HG03439 (cell line): ENCODE measurements around the gene KCND2.
"Not testable (repeated sequence)": the region's sequence is repeated elsewhere in the genome, so short reads cannot be mapped to it uniquely, and the experiment has no call there.

ENCODE experiments used
- ATAC-seq: cut with Tn5 transposase; IDR thresholded peaks from one replicate; pipeline ENCODE4 v1.9.1; 2021; ENCODE audit warnings: mild to moderate bottlenecking, moderate library complexity; ENCODE audit not compliant: unreplicated experiment

KCND2 gene

DNA sequence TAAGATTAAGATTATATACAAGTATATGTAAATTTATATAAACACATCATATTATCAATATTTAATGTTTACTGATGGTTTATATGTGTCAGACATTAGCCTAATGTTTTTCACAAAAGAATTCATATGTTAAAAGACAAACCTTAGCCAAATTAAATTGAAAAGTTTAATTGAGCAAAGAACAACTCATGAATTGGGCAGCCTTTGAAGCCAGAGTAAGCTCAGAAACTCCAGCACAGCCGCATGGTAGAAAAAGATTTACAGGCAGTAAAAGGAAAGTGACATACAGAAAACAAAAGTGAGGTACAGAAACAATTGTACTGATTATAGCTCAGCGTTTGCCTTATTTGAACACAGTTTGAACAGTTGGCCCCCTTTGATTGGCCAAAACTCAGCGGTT lies 460.9 kb downstream of the KCND2 start:
- no peak for ATAC-seq

DNA sequence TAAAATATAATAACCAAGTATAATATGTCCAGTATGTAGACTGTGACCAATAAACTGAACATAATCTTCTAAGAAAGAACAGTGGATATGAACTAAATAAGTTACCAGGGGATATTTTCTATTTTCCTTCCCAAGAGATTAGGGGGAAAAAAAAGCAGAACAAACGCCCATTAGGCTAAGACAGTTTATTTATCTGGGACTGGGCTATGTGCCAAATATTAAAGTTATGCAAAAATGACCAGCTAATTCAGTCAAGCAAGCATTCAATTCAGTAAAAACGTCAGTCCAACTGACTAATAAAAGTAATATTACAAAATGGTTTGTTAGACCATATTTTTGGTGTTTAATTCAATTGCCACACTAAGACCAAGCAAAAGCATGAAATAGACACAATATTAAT lies 462.8 kb downstream of the KCND2 start:
- no peak for ATAC-seq

DNA sequence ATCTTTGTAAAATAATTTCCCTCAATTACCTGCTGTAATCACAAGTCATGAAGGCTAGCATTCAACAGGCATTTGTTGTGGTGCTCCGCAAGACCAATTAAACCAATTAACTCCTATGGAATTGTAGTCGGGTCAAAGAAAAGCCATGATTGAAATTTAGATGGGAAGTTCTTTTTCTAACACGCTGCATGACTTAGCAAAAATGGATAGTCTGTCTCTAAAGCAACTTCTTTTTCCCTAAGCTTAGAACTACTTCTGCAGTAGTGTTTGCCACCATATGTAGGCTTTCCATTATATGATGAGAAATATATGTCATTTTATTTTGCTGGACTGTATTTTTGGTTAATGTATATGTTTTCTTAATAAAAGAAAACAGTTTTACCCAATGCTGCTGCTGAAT lies 465.8 kb downstream of the KCND2 start:
- no peak for ATAC-seq

DNA sequence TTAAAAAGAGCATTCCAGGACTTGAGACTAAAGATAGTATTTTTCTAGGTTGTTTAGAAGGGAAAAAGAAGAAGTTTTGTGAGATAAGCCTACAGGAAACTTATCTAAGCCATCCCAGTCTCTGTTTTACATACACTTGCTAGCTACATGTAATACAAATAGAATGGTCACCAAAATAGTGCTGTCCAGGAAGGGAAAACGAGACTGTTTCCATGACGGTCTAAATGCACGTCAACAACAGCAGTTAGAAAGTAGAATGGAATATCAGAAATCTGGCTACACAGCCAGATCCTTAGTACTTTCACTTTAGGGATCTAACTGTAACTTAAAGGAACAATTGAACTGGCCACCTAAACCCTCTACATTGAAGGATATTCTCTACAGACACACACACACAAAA lies 467.4 kb downstream of the KCND2 start:
- no peak for ATAC-seq

DNA sequence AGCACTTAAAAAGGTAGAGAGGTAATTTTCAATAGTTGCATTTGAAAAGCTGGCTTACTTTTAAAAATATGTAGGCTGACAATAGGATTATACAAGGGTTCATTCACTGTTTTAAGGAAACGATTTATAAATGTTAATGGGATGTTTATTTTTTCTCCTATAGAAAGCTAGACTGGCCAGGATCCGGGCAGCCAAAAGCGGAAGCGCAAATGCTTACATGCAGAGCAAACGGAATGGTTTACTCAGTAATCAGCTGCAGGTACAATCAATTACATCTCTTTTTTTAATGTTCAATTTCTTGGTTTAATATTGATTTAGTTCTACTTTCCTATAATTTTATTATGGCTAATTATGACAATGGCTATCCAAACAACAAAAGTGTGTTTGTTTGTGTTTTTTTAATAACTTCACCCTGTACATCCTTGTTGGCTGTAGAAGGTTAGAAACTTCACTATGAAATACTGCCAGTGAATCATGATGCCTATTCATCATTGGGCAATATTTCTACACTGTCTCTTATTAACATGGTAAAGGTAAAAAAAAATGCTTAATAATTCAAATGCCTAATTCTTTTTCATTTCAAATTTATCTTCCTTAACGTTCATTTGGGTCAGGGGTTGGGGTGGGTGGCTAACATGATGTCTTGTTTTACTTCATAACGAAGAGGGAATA lies 468.5 kb downstream of the KCND2 start:
- ATAC-seq = no peak

DNA sequence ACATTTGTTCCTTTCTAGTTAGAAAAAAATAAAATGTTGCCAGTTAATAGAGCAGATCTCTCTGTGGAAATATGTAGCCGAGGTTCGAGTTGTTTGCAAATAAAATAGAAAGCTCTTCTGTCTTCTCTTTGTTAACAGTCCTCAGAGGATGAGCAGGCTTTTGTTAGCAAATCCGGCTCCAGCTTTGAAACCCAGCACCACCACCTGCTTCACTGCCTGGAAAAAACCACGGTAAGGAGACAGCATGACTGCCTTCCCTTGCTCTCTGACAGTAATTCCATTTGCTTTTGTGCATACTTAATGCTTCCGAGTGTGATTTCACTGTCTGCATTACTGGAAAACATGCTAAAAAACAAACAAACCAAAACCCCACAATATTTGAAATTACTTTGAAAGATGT lies 469.4 kb downstream of the KCND2 start:
- no peak for ATAC-seq

DNA sequence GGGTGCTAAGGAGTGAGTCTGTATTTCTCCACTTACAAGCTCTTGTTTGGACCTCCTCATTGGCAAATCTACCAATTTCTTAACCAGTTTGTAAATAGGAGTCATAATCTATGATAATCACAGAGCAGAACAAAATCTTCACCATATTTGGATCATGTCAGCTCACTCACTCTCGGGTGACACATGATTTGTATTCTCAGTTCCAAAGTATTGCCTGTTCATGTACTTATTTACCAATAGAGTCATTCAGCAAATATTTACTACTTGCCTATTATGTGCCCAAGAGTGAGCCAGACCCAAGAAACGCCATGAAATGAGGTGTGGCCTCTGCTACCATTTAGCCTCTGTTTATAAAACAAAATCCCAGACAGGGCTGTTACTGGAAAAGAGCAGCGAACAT lies 470.2 kb downstream of the KCND2 start:
- ATAC-seq = no peak

DNA sequence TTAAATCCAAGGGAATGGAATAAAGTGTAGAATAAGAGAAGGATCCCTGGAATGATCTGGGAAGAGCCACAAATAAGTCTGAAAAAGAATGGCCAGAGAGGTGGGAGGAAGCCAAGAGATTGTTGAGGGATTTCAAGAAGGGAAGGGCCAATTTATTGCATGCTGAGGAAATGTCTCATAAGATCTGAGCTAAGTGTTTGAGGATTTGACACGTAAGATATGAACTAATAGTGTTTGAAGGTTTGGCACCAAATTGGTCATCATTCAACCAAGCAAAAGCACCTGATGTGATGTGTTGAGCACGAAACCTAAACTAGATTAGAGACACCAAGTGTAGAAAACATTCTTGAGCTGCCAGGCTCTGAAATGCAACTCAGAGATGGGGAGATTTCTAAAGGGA lies 487.1 kb downstream of the KCND2 start:
- ATAC-seq = peak; percentile 91

DNA sequence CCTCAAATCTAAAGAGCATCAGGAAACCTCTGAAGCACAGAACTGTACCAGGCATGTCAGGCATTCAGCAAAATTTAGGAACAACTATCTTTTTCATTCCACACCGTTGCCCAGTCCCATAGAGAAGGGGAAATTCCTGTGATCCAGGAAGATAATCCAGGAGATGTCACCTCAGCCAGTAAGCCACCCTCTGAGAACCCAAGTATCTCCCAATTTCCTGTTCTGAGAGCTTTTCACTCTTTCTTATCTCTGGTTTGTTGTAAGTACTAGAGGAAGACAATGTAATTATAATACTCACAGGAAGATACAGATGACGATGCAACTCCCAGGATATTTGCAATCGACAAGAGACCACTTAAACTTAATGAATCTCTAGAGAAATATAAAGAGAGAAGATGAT lies 487.9 kb downstream of the KCND2 start:
- ATAC-seq = no peak

DNA sequence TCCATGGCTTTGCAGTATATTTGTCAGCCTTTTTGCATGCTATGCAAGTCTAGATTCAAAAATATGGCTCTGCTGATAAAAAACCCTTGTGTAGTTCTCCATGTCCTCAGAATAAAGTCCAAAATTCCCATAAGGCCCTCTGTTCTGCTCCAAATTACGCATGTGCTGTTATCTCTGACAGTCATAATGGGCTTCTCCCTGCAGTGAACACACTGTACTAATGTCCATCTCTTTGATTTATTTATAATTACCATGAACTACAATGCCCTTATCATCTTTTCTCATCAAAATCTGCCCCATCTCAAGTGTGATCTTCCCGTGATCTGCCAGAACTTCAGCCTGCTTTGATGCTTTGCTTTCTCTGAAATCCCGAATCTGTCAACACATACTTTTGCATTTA lies 497.2 kb downstream of the KCND2 start:
- ATAC-seq = no peak

DNA sequence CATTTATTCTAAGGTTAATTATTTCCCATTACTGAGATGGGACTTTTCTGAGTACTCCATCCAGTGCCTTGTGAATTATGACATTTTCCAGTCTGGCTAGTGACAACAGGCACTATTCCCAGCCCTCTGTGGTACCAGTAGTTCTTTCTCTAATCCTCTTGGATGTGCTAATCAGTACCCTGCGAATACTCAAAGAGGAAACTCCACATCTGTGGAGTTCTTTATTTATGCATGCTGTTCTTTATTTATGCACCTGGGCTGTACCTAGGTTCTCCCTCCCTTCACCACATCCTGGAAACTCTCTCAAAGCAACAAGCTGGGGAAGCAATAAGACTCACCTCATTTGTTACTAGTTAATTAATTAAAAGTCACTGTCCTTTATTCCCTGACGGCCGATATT lies 501.5 kb downstream of the KCND2 start:
- ATAC-seq = no peak

DNA sequence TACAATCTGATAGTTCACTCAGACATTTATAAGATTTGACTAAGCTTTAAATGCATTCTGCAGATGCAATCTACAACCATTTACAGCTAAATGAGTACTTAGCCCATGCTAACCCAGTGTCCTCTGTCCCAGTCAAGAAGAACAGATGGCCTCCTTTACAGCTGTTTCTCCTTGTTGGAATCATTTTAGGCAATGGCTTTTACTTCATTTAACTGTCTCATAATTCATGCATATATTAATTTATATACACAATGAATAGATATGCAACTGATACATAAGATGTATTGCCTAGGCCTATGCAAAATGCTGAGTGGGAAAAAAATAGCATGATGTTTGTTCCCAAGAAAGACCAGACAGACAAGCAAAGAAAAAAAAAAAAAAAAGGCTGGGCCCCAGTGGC lies 502.8 kb downstream of the KCND2 start:
- ATAC-seq = no peak

DNA sequence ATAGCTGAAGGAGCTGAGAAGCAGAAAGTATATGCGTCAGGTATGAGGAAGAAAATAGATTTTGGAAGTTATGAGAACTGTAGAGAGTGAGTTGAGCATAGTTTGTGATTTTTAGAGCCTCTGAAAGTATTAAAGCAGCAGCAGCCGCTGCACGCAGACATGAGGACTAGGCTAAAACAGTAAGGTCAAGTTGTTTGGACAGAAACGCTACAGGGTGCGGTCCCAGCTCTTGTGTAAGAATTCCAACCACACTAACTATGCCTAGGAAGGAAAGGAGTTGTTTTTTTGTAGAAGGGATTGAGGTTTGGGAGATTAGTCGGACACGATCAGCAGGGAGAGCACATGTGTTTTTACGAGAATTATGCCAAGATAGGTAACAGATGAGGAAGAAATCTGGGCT lies 506.1 kb downstream of the KCND2 start:
- ATAC-seq = not testable (repeated sequence)

DNA sequence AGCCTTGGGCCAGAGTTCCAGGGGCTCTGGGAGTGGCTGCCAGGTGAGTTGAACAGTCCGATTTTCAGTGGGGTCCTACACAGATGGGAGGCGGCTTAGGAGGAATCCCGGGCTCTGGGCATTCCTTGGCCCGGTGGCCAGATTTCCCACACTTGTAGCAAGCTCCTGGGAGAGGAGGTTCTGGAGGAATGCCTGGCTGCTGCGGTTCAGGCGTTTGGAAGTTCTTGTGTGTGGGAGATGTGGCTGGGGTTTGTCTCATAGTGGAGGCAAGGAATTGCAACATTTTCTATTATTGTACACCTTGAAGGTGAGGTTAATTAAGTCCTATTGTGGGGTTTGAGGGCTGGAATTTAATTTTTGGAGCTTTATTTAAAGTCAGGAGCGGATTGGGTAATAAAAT lies 507.5 kb downstream of the KCND2 start:
- ATAC-seq = not testable (repeated sequence)

DNA sequence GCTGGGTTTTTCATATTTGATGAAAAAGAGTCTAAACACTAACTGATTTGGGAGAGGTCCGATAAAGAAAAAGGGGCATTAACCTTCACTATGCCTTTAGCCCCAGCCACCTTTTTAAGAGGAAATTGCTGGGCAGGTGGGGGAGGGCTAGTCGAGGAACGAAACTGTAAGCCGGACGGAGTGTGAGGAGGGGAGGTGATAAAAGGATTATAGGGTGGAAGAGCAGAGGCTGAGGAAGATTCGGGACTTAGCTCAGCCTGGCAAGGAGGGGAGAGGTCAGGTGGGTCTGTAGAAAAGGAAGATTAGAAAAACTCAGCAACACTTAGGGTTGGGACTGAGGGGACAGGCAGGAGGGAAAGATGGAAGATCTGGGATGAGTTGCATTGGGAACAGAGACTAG lies 508.0 kb downstream of the KCND2 start:
- ATAC-seq = no peak

DNA sequence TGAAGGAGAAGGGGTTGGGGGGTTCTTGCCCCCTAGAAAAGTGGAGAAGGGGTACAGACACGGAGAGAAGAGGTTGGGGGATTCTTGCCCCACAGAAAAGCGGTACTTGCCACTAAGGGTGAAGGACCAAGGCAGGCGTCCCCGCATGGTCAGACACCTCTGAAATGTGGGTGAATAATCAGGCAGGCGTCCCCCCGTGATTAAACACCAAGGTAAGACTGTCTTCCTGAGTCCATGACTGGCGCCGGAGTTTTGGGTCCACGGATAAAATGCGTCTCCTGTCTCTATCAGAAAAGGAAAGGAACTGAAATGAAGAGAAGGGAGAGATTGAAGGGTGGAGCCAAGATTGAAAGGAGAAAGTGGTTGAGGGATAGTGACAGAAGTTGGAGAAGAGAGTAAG lies 508.9 kb downstream of the KCND2 start:
- ATAC-seq = not testable (repeated sequence)

DNA sequence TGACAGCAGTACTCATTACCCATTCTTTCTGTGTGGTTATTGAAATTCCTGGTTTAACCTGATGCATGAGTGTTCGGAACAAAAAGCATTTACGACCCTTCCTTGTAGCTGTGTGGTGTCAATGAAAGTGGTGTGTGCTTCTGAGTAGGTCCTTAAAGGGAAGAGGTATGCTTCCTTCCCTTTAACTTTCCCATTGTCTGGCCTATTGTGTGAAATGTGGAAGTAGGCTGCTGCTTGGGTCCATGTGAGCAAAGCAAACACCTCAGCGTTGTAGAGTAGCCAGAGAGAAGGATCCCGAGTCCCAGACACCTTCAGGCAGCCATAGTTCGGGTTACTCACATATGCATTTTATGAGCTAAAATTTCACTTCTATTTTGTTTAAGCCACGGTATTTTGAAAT lies 510.3 kb downstream of the KCND2 start:
- no peak for ATAC-seq

DNA sequence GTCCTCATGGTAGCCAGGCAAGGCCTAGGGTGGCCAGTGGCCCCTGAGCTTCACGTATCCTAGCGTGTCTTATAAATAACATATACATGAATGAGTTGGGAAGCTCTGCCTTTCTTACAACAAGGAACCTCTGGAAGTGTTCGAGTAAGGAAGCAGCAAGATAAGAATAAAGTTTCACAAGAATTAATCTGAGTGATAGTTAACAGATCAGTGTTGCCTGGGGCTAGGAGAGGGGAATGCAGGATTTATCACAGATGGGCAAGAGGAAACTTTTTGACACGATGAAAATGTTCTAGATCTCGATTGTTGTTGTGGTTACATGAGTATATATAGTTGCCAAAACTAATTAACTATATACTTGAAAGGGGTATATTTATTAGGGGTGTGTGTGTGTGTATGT lies 510.7 kb downstream of the KCND2 start:
- ATAC-seq = no peak

DNA sequence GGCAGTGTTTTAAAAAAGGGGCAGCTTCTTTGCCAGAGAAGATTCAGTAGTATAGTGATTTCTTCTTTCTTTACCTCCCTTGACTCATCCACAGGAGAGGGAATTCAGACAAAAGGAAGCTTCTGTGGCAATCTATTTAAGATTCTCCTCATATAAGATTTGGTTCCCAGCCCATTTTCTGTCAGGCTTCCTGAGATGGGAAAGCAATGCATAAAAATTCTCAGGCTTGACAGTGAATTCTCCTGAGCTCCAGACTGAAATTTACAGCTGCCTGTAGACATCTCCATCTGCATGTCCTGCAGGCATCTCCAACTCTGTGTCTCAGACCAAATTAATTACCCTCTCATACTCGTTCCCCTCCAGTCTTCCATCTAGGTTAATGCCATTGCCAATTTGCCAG lies 512.1 kb downstream of the KCND2 start:
- no peak for ATAC-seq

DNA sequence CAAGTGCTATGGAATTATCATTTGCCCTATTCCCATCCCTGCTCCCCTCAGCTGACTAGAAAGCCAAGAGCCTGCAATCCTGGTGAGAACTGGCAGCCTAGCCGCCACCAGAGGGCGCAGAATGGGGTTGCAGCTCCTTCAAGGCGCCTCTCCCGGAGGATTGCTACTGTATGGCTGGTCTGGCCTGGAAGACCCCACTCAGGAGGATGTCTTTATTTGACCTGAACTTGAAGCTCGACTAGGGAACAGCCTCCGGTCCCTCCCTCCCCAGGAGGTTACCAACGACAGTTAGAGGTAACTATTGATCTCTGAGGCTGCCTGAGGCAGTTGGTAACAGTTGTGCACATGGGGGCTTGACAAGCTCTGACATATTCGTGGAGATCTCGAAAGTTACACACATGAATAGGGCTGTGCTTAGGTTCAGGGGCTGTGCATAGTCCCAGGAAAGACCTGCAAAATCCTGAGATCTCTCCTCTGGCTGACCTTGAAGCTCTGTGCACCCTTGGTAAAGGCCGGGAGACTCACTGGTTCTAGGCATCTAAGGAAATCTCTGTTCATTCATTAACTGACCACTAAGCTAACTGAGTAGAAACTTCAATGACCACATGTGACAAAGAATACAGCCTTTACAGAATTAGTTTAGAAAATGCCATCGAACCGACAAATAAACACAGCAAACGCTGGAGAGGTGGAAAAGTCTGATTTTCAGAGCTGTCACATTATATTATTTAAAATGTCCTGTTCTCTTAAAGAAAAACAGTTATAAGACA lies 519.3 kb downstream of the KCND2 start:
- peak; percentile 93 for ATAC-seq

DNA sequence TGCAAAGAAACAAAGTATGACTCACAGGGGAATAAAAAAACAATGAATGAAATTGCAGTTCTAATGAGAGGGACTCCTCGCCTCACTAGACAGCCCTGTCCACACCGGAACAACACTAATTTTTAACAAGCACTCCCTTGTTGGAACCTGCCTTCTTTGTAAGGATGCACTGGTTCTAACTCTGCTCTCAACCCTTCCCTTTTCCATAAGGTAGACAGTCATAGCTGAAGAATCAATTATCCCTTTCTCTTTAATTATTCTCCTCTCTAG lies 519.8 kb downstream of the KCND2 start:
- ATAC-seq = no peak

DNA sequence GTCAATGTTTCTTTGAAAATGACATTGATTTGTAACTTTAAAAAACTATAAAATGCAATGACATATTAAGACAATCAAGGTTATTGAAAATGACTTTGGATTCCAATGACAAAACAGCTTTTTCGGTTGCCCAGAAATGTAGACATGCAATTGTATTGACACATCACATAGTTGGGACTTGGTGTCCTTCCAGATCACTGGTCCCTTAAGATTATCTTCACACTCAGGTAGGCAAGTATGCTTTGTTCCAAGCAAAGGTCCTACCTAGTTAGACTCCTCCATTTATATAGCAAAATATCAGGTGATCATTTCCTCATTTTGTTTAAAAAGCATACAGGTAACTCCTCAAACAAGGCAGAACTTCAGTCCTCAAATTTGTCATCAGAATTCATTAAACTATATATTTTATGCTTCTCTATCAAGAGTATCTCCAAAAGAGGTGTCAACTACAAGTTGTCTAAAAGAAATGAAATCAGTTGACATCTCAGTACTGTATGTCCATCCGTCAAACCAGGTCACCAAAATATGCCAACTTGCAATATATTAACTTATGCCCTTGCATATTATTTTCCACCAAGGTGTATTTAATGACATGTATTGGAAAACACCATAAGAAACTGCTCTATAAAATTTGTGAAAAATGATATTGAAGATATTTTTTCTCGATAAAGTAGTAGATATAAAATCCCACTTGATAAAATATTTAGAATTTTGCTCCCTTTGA lies 520.4 kb downstream of the KCND2 start:
- no peak for ATAC-seq
